Measurements from ENCODE around the gene IP6K1. TPM values are rescaled to one million over a fixed set of nuclear protein-coding genes. Genes with fewer than 3 reads are reported as not detected.

IP6K1 gene
- total and polyA plus RNA-seq, 2 donors (not counting 1 experiment from before 2014, with no cell fraction given), result 27.8 to 77.8 TPM

- Mint-ChIP-seq H3K27me3 (no peaks in the 10 kb centered on the region), H3K9me3 (ENCODE audit: insufficient read depth) (no peaks in the 10 kb centered on the region), H3K27ac (no peak overlapping the region), H3K4me3 (no peak overlapping the region), H3K4me1 (peaks cover 16% of the 10 kb centered on the region)
- ATAC-seq (ENCODE audit: low read depth) (no peak), DNase-seq (no peak)
- no CpG with 5 or more reads among the region's 3 CpGs for WGBS (ENCODE audit: insufficient coverage)
- Histone ChIP-seq H3K9me3 (ENCODE audit: control extremely low read depth in 1 of 3, control insufficient read depth in 2 of 3, insufficient read depth in 1 of 3, low read length in 2 of 3) (no peaks in the 10 kb centered on the region), H3K4me1 (ENCODE audit: control insufficient read depth in 2 of 2, insufficient read depth in 2 of 2, low read length in 2 of 2) (no peaks in the 10 kb centered on the region), H3K4me2 (replicated peaks; ENCODE audit: low read depth, low read length, poor library complexity, severe bottlenecking) (no peak overlapping the region), H3K27me3 (replicated peaks in 1 of 4; ENCODE audit: control extremely low read depth in 1 of 4, control insufficient read depth in 3 of 4, insufficient read depth in 4 of 4, low read length in 3 of 4) (no peaks in the 10 kb centered on the region), H3K4me3 (ENCODE audit: control extremely low read depth in 1 of 5, extremely low read depth in 1 of 5, insufficient read depth in 1 of 5, low read depth in 2 of 5, low read length in 4 of 5) (no peak overlapping the region), H3K36me3 (replicated peaks in 1 of 2; ENCODE audit: control extremely low read depth in 1 of 2, control insufficient read depth in 1 of 2, extremely low read depth in 1 of 2, insufficient read depth in 2 of 2, low read length in 1 of 2) (peaks cover 4 to 19% of the 10 kb centered on the region in 2 experiments), H3K9ac (ENCODE audit: low read length) (no peak overlapping the region), H3K79me2 (ENCODE audit: control insufficient read depth, insufficient read depth, low read length) (peaks cover 95% of the 10 kb centered on the region), H2AFZ (ENCODE audit: insufficient read depth, low read depth, low read length, poor library complexity, severe bottlenecking) (no peak overlapping the region), H4K20me1 (ENCODE audit: control insufficient read depth, insufficient read depth, low read length, poor library complexity, severe bottlenecking) (peaks cover 81% of the 10 kb centered on the region), H3K27ac (ENCODE audit: low read length in 2 of 2) (no peak overlapping the region)
- CTCF ChIA-PET, result interaction anchor here (0.7 kb wide), 1 partner anchor 26 kb away, joined by 3 read pairs; no protein-coding TSS in a partner anchor
- intact Hi-C loops (cut with micrococcal nuclease), result no loop called here
- TF ChIP-seq CTCF (IDR thresholded peaks at IDR 0.05) (no peak), EZH2 (IDR thresholded peaks at IDR 0.05; ENCODE audit: borderline replicate concordance, insufficient read depth, low read depth, low read length, poor library complexity, severe bottlenecking) (no peak)
- POLR2A ChIA-PET, result no interaction called here
These were observed 24.7 kb downstream of the IP6K1 start for GRCh38 chr3:49761661-49762060.

DNA sequence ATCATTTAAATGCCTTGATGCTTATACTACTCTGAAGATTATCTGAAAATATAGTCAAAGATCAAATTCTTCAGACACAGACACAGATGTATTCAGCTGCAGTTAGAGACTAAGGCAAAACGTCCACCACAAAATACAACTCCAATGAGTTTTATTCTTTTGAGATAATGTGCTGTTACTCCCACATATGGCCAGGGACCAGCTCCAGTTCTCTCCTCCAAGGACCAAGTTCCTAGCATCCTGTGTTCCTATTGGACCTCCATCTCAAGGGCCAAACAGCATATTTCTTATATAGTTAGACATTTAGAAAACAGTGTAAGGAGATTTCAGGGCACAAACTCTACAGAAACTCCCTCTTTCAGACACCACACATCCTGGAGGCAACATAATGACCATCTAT, 27.1 kb downstream of the IP6K1 start:
- H3K9me3 ChIP-seq (ENCODE audit: control extremely low read depth in 1 of 3, control insufficient read depth in 2 of 3, insufficient read depth in 1 of 3, low read length in 2 of 3), result no peaks in the 10 kb centered on the region
- POLR2A ChIA-PET, result no interaction called here
- DNase-seq (no peak), ATAC-seq (ENCODE audit: low read depth) (no peak)
- no peak overlapping the region for H2AFZ ChIP-seq (ENCODE audit: insufficient read depth, low read depth, low read length, poor library complexity, severe bottlenecking)
- no peak overlapping the region for H3K4me3 ChIP-seq (ENCODE audit: control extremely low read depth in 1 of 5, extremely low read depth in 1 of 5, insufficient read depth in 1 of 5, low read depth in 2 of 5, low read length in 4 of 5)
- H3K4me2 ChIP-seq (replicated peaks; ENCODE audit: low read depth, low read length, poor library complexity, severe bottlenecking), result no peak overlapping the region
- H3K79me2 ChIP-seq (ENCODE audit: control insufficient read depth, insufficient read depth, low read length), result peaks cover 98% of the 10 kb centered on the region
- WGBS (ENCODE audit: insufficient coverage), result no CpG with 5 or more reads among the region's 1 CpG
- intact Hi-C loops (cut with micrococcal nuclease), result no loop called here
- H3K36me3 ChIP-seq (replicated peaks in 1 of 2; ENCODE audit: control extremely low read depth in 1 of 2, control insufficient read depth in 1 of 2, extremely low read depth in 1 of 2, insufficient read depth in 2 of 2, low read length in 1 of 2), result peaks cover 4 to 14% of the 10 kb centered on the region in 2 experiments
- H3K4me1 ChIP-seq (ENCODE audit: control insufficient read depth in 2 of 2, insufficient read depth in 2 of 2, low read length in 2 of 2), result peaks cover 0 to 4% of the 10 kb centered on the region in 2 donors
- H3K27ac ChIP-seq (ENCODE audit: low read length in 2 of 2), result no peak overlapping the region
- Mint-ChIP-seq H3K9me3 (ENCODE audit: insufficient read depth) (no peaks in the 10 kb centered on the region), H3K4me1 (peaks cover 25% of the 10 kb centered on the region), H3K27ac (no peak overlapping the region), H3K27me3 (no peaks in the 10 kb centered on the region), H3K4me3 (no peak overlapping the region)
- TF ChIP-seq CTCF (IDR thresholded peaks at IDR 0.05) (no peak), EZH2 (IDR thresholded peaks at IDR 0.05; ENCODE audit: borderline replicate concordance, insufficient read depth, low read depth, low read length, poor library complexity, severe bottlenecking) (no peak)
- H4K20me1 ChIP-seq (ENCODE audit: control insufficient read depth, insufficient read depth, low read length, poor library complexity, severe bottlenecking), result peaks cover 85% of the 10 kb centered on the region
- no peak overlapping the region for H3K9ac ChIP-seq (ENCODE audit: low read length)
- H3K27me3 ChIP-seq (replicated peaks in 1 of 4; ENCODE audit: control extremely low read depth in 1 of 4, control insufficient read depth in 3 of 4, insufficient read depth in 4 of 4, low read length in 3 of 4), result no peaks in the 10 kb centered on the region
- CTCF ChIA-PET, result no interaction called here
